A549 (cell line): ENCODE data around the gene MLLT1. TPM values are rescaled to one million over a fixed set of nuclear protein-coding genes. Genes with fewer than 3 reads are reported as not detected.

Experiments used
- ATAC-seq, 2 experiments: fragments of 200-7000 bp in 1 of 2; fragments of >200 bp in 1 of 2; cut with Nextera tagmentation in 1 of 2; cut with Tn5 transposase in 1 of 2; 3 replicates each; pipeline versions ENCODE4 v1.8.0 to v1.9.1; 2018 to 2020; ENCODE audit warnings: mild to moderate bottlenecking in 1 of 2, moderate library complexity in 1 of 2
- CTCF ChIA-PET: fragments of 300-600 bp; sonication (Branson Sonifier 250); formaldehyde crosslinking; extraction: SDS; loops from one replicate; lab custom pipeline; 2021; ENCODE audit warnings: antibody characterized with exemption, inconsistent platforms; lab: Yijun Ruan, JAX
- POLR2A ChIA-PET: fragments of 350-600 bp; formaldehyde crosslinking; extraction: SDS; loops from one replicate; lab custom pipeline; 2021; ENCODE audit warnings: antibody characterized with exemption, inconsistent platforms; lab: Yijun Ruan, JAX
- DNase-seq, 2 experiments: peaks; one replicate each; pipeline versions ENCODE4 v3.0.0 to v3.0.0-alpha.2; 2011 to 2016; ENCODE audit warnings: low read depth in 1 of 2, low spot score in 1 of 2
- FAIRE-seq: peaks from 2 replicates; lab custom pipeline; 2011; peaks lifted over from hg19 to GRCh38; lab: Jason Lieb, UNC
- H3K27ac ChIP-seq, 2 experiments: fragments of >200 bp; sonication (Bioruptor Twin); formaldehyde crosslinking; 3 replicates each; pipeline ENCODE4 v1.5.1; 2016 to 2017
- H3K4me1 ChIP-seq: fragments of >200 bp; sonication (Bioruptor Twin); formaldehyde crosslinking; 3 replicates; pipeline ENCODE4 v1.6.1; 2016
- H3K4me2 ChIP-seq: fragments of >200 bp; sonication (Bioruptor Twin); formaldehyde crosslinking; 3 replicates; pipeline ENCODE4 v1.6.1; 2016
- H3K4me3 ChIP-seq: fragments of >200 bp; sonication (Bioruptor Twin); formaldehyde crosslinking; 3 replicates; pipeline ENCODE4 v1.5.1; 2016
- H3K9me3 ChIP-seq: fragments of >200 bp; sonication (Bioruptor Twin); formaldehyde crosslinking; 3 replicates; pipeline ENCODE4 v1.6.1; 2016
- ATOH8 ChIP-seq: fragments of 250-450 bp; sonication (Bioruptor Pico); IDR thresholded peaks from 2 replicates; pipeline ENCODE4 v1.5.0; 2020; ENCODE audit warnings: low read depth, mild to moderate bottlenecking, moderate library complexity
- CBX2 ChIP-seq: fragments of 200-600 bp; sonication (generic); IDR thresholded peaks from 2 replicates; pipeline ENCODE4 v1.6.1; 2016; ENCODE audit warnings: low read depth, mild to moderate bottlenecking, borderline replicate concordance
- CHD4 ChIP-seq: fragments of 200-600 bp; sonication (generic); IDR thresholded peaks from 2 replicates; pipeline ENCODE4 v1.6.1; 2016; ENCODE audit warnings: antibody characterized with exemption, mild to moderate bottlenecking, borderline replicate concordance
- HEYL ChIP-seq: fragments of 250-450 bp; sonication (Bioruptor Pico); IDR thresholded peaks from 2 replicates; pipeline ENCODE4 v1.8.0; 2021; ENCODE audit warnings: mild to moderate bottlenecking, moderate library complexity
- HOXA7 ChIP-seq: fragments of 250-450 bp; sonication (Bioruptor Pico); IDR thresholded peaks from 2 replicates; pipeline ENCODE4 v1.5.0; 2020; ENCODE audit warnings: mild to moderate bottlenecking, moderate library complexity
- JUNB ChIP-seq: fragments of >200 bp; sonication (Bioruptor Twin); formaldehyde crosslinking; IDR thresholded peaks from 2 replicates; pipeline ENCODE4 v1.6.1; 2016
- KDM5A ChIP-seq: fragments of 200-600 bp; sonication (generic); IDR thresholded peaks from 2 replicates; pipeline ENCODE4 v1.6.1; 2016; ENCODE audit warnings: antibody characterized with exemption, mild to moderate bottlenecking
- MYC ChIP-seq: IDR thresholded peaks from 2 replicates; pipeline ENCODE4 v1.6.1; 2012; ENCODE audit warnings: mild to moderate bottlenecking, inconsistent platforms, low read length, improper control_type of control experiment, borderline replicate concordance
- NR3C1 ChIP-seq: fragments of >200 bp; sonication (Bioruptor Twin); formaldehyde crosslinking; IDR thresholded peaks from 3 replicates; pipeline ENCODE4 v1.6.1; 2017
- RAD21 ChIP-seq, 2 experiments: fragments of >200 bp in 1 of 2; sonication (Bioruptor Twin) in 1 of 2; formaldehyde crosslinking in 1 of 2; IDR thresholded peaks in 1 of 2; conservative IDR thresholded peaks in 1 of 2; 2 replicates in 1 of 2; 3 replicates in 1 of 2; pipeline ENCODE4 v1.6.1; 2012 to 2018; ENCODE audit warnings: inconsistent platforms in 1 of 2
- RARB ChIP-seq: fragments of 250-450 bp; sonication (Bioruptor Pico); IDR thresholded peaks from 2 replicates; pipeline ENCODE4 v1.8.0; 2021; ENCODE audit warnings: mild to moderate bottlenecking, moderate library complexity
- RFX5 ChIP-seq: fragments of 450-650 bp; IDR thresholded peaks from 2 replicates; pipeline ENCODE4 v1.7.1; 2014; ENCODE audit warnings: antibody characterized with exemption, mild to moderate bottlenecking, moderate library complexity
- RNF2 ChIP-seq: fragments of 200-600 bp; sonication (generic); IDR thresholded peaks from 2 replicates; pipeline ENCODE4 v1.6.1; 2016; ENCODE audit warnings: low read depth, mild to moderate bottlenecking, antibody characterized with exemption, moderate library complexity, borderline replicate concordance
- ZC3H11A ChIP-seq: fragments of 450-650 bp; IDR thresholded peaks from 2 replicates; pipeline ENCODE4 v1.6.1; 2014; ENCODE audit warnings: antibody characterized with exemption, mild to moderate bottlenecking
- ZFP36 ChIP-seq: fragments of 450-650 bp; IDR thresholded peaks from 2 replicates; pipeline ENCODE4 v1.6.1; 2014; ENCODE audit warnings: borderline replicate concordance; ENCODE audit not compliant: partially characterized antibody
- WGBS: methylation state at CpG from one replicate; pipeline ENCODE4 v1.1.6; 2017; ENCODE audit errors: missing lambda C conversion rate; 5-methylcytosine and 5-hydroxymethylcytosine counted together
- polyA plus RNA-seq, 4 experiments: library from polyadenylated mRNA; depleted of rRNA in 3 of 4; stranded (reverse); fragments of >200 nt; fragmentation: RNase III in 1 of 4; extraction: RNeasy Plus Mini Kit Qiagen cat#74134 plus additional on column Dnase treatment in 1 of 4; gene quantifications; 2 replicates in 3 of 4; 3 replicates in 1 of 4; pipeline ENCODE4 v1.2.3, GENCODE V29; 2011 to 2017
- TF ChIP-seq, protein P1 (sequence below): IDR thresholded peaks from 2 replicates; pipeline ENCODE4 v1.6.1; 2012
- TF ChIP-seq, protein P2 (sequence below): fragments of >200 bp; sonication (Bioruptor Twin); formaldehyde crosslinking; IDR thresholded peaks from 3 replicates; pipeline ENCODE4 v1.6.1; 2016
- TF ChIP-seq, protein P3 (sequence below): fragments of 200-600 bp; sonication (generic); IDR thresholded peaks from 2 replicates; pipeline ENCODE4 v1.6.1; 2016; ENCODE audit warnings: antibody characterized with exemption, mild to moderate bottlenecking, moderate library complexity

MLLT1 gene
- polyA plus RNA-seq, 2 of the 4 experiments (the other 2 are of a cell fraction): 7.4 to 17.5 TPM

GRCh38 chr19:6228551-6229215, 51.1 kb downstream of the MLLT1 start:
- DNase-seq (no peak), ATAC-seq (no peak), FAIRE-seq (no peak)
- H3K4me2 ChIP-seq: no peak overlapping the region
- ChIA-PET CTCF (interaction anchor here (1.9 kb wide), 1 partner anchor 10 kb away, joined by 7 read pairs; no protein-coding TSS in a partner anchor), POLR2A (no interaction called here)
- H3K4me3 ChIP-seq: no peak overlapping the region
- TF ChIP-seq MYC: no peak
- no peak for TF ChIP-seq JUNB
- 89% methylated on average over 13 of the region's 33 CpGs for WGBS
- H3K27ac ChIP-seq: no peak overlapping the region
- H3K9me3 ChIP-seq: no peaks in the 10 kb centered on the region
- no peaks in the 10 kb centered on the region for H3K4me1 ChIP-seq

DNA sequence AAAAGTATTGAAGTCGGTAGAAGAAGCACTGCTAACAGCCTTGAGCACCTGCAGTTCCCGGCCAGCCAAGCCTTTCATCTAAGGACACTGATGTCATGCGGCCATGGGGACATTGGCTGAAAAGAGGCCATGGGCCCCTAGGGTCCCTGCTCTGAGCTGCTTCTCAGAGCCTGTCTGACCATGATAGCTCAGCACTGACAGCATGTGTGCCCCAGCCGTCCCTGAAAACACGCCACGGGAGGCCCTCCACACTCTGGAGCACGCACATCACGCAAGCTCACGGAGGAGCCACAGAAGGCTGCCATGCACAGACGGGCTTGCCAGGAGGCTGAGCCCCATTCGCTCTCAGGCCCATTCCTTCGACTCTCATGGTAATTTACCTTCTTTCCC, 51.8 kb downstream of the MLLT1 start:
- WGBS: 89% methylated on average over 12 of the region's 12 CpGs
- H3K4me1 ChIP-seq: no peaks in the 10 kb centered on the region
- no peak for DNase-seq
- POLR2A ChIA-PET: no interaction called here
- ATAC-seq: no peak
- no peak overlapping the region for H3K27ac ChIP-seq
- no peak for FAIRE-seq
- no peak overlapping the region for H3K4me2 ChIP-seq
- H3K4me3 ChIP-seq: no peak overlapping the region
- no peaks in the 10 kb centered on the region for H3K9me3 ChIP-seq
- CTCF ChIA-PET: interaction anchor here (1.9 kb wide), 1 partner anchor 10 kb away, joined by 7 read pairs; no protein-coding TSS in a partner anchor
- TF ChIP-seq, protein P1, sequence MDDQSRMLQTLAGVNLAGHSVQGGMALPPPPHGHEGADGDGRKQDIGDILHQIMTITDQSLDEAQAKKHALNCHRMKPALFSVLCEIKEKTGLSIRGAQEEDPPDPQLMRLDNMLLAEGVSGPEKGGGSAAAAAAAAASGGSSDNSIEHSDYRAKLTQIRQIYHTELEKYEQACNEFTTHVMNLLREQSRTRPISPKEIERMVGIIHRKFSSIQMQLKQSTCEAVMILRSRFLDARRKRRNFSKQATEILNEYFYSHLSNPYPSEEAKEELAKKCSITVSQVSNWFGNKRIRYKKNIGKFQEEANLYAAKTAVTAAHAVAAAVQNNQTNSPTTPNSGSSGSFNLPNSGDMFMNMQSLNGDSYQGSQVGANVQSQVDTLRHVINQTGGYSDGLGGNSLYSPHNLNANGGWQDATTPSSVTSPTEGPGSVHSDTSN: no peak
- TF ChIP-seq ATOH8 (CRISPR knock-in tag): no peak
- no peak for TF ChIP-seq ZC3H11A
- TF ChIP-seq KDM5A: no peak
- TF ChIP-seq, protein P2, sequence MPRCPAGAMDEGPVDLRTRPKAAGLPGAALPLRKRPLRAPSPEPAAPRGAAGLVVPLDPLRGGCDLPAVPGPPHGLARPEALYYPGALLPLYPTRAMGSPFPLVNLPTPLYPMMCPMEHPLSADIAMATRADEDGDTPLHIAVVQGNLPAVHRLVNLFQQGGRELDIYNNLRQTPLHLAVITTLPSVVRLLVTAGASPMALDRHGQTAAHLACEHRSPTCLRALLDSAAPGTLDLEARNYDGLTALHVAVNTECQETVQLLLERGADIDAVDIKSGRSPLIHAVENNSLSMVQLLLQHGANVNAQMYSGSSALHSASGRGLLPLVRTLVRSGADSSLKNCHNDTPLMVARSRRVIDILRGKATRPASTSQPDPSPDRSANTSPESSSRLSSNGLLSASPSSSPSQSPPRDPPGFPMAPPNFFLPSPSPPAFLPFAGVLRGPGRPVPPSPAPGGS: no peak
- no peak for TF ChIP-seq ZFP36
- TF ChIP-seq RFX5: no peak
- no peak for TF ChIP-seq RARB (CRISPR knock-in tag)
- no peak for TF ChIP-seq CBX2
- no peak for TF ChIP-seq MYC
- no peak for TF ChIP-seq CHD4
- TF ChIP-seq, protein P3, sequence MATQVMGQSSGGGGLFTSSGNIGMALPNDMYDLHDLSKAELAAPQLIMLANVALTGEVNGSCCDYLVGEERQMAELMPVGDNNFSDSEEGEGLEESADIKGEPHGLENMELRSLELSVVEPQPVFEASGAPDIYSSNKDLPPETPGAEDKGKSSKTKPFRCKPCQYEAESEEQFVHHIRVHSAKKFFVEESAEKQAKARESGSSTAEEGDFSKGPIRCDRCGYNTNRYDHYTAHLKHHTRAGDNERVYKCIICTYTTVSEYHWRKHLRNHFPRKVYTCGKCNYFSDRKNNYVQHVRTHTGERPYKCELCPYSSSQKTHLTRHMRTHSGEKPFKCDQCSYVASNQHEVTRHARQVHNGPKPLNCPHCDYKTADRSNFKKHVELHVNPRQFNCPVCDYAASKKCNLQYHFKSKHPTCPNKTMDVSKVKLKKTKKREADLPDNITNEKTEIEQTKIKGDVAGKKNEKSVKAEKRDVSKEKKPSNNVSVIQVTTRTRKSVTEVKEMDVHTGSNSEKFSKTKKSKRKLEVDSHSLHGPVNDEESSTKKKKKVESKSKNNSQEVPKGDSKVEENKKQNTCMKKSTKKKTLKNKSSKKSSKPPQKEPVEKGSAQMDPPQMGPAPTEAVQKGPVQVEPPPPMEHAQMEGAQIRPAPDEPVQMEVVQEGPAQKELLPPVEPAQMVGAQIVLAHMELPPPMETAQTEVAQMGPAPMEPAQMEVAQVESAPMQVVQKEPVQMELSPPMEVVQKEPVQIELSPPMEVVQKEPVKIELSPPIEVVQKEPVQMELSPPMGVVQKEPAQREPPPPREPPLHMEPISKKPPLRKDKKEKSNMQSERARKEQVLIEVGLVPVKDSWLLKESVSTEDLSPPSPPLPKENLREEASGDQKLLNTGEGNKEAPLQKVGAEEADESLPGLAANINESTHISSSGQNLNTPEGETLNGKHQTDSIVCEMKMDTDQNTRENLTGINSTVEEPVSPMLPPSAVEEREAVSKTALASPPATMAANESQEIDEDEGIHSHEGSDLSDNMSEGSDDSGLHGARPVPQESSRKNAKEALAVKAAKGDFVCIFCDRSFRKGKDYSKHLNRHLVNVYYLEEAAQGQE: no peak
- no peak for TF ChIP-seq RNF2
- TF ChIP-seq RAD21 (conservative IDR thresholded peaks at IDR 0.05 in 1 of 2, IDR thresholded peaks at IDR 0.05 in 1 of 2): no peak
- TF ChIP-seq NR3C1: no peak
- TF ChIP-seq HOXA7 (CRISPR knock-in tag): no peak
- TF ChIP-seq HEYL: no peak
